Measurements from ENCODE around the gene STAP2. TPM values are rescaled to one million over a fixed set of nuclear protein-coding genes. Genes with fewer than 3 reads are reported as not detected.

Gene STAP2
- polyA plus RNA-seq, 4 donors = 21.0 to 33.6 (median 28.5) TPM

DNA sequence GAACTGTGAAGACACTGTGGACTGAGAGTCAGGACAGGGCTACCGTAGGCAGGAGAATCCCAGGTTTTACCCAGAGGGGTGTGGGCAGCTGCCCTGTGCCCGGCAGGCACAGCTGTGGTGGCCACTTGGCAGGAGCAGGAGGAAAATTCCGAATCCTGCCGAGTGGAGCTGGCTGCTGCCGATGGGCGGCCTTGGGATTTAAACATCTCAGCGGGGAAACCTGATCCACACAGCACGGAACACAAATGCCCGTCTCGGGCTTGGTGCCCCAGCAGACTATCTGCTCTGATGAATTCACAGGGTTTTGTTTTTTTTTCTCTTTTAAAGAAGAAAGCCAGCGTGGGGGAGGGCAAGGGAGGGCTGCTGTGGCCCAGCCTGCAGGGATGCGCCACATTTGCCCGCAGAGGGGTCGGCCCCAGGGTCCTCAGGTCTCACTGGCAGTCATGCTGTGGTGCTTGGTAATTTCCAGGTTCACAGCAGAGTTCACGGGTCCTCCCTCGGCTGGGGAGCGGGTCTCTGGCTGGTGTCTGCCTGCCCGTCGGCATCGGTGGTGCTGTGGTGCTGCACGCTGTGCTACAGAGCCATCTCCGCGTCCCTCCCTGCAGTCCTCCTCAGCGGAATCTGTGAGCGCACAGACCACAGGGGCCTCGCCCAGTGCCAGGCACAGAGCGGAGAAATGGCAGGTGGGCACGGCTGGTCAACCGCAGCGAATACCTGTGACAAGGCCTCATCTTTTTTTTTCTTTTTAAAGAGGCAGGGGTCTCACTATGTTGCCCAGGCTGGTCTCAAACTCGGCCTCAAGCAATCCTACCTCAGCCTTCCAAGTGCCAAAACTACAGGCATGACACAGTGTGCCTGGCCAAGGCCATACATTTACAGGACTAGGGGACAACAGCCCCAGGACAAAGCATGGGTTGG lies 32.9 kb upstream of the STAP2 start:
- DNase-seq (ENCODE audit: low read depth in 4 of 4, low spot score in 2 of 4) = no peak

DNA sequence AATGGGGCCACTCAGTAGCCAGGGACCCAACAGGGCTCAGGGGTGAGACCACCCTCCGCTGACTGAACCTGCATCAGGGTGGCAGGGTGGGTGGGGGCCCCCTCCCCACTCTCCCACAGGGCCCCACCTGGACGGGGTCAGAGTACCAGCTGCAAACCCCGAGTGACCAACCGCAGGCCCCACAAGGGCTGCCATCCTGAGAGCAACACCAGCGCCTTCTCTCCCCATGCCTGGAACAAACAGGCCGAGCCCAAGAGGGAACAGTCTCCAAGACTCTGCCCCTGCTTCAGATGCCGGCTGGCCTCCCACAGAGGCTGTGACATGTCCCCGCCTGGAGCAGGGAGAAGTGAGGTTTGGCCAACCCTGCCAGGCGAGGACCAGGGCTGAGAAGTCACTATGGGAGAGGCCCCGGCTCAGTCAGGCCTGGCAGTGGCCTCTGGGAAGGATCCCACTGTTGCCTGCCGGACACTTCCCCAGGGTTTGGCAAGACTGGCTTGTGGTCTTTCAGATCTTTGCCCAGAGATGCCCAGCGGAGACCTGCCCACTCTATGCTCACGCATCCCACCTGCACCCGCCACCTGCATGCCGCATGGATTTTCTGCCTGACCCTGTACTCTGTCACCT lies 31.9 kb upstream of the STAP2 start:
- DNase-seq (ENCODE audit: low read depth in 4 of 4, low spot score in 2 of 4) = no peak

DNA sequence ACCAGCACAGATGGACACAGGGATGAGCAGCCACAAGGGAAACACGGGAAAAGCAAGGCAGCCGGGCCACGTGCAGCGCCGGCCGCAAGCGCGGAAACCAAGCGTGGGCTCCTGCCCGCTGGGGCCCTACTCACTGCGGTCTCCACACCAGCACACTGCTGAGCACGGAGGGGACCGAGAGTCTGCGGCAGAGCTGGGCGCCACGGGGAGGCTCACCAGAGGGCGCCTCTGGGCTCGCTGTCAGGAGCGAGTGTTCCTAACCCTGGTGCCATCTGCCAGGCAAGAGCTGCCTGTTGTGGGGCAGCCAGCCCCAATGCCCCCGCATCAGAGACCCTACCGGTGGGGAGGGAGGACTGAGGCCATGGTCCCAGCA lies 31.2 kb upstream of the STAP2 start:
- no peak for DNase-seq (ENCODE audit: low read depth in 4 of 4, low spot score in 2 of 4)

DNA sequence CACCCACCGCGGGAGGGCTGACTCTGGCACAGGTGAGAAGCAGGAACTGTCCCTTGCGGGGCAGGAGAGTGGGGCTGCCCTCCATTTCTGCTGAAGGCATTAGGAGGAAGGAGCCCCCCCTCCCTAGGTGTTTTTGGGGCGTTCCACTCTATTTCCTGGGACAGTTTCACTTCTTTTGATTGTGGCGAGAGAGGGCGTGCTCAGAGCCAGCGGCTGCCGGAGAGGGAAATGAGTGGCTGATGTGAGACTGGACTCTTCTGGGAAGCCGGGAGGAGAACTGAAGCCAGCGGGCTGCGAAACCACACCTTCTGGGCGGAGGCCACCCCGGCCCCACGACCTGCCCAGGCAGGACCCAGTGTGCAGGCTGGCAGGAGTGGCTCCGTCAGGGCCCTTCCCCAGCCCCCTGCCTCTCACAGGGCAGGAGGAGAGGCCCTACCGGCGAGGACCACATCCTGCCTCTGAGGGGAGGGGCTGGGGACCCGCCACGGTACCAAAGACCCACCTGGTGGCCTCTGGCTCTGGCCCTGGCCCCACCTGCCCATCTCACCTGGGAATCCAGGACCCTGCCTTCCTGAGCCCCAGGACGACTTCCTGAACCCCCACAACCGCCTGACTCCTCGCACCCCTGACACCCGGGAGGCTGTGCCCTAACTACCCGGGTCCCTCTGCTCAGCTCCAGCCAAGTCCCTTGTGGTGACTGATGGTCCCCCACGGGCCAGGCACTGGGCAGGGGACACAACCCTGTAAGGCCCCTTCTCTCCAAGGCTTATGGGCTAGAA lies 30.7 kb upstream of the STAP2 start:
- DNase-seq (ENCODE audit: low read depth in 4 of 4, low spot score in 2 of 4) = no peak

DNA sequence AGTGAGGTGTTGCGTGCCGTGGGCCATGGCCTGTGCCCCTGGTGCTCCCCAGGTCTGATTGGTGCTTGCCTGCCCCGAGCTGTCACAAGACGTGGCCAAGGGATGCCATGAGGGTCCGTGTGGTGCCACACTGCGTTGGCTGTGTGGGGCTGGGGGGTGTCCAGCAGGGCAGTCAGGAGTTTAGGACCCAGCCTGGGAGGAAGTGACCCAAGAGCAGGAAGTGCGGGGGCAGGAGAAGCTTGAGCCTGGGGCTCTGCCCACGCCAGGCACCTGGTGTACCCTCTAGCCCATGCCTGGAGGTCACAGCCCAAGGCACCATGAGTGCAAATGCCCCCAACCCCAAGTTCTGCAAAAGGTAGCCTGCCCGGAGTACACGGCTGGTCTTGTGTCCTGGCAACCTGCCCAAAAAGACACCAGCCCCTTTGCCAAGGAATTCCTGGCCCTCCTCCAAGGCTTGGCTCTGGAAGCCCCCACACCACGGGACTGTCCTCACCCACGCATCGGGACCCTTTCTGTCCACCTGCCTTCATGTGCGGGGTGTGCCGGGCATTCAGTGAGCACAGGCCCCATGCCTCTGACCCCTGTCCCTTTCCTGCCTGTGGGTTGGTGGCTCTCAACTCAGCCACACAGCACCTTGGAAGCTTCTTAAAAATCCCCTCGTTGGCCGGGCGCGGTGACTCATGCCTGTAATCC lies 29.6 kb upstream of the STAP2 start:
- no peak for DNase-seq (ENCODE audit: low read depth in 4 of 4, low spot score in 2 of 4)

DNA sequence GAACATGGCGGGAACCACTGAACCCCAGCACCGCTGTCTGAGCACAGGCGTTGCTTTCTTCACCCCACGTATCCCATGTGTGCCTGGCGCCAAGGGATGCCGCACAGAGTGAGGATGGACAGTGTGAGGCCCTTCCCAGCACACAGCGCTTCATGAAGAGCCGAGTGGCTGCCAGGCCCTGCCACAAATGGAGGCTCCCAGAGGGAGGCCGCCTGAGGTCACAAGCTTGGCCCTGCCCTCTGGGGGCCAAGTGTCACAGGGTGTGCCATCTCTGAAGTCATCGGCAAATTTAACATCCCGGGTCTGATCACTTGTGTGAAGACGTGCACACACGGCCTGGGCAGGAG lies 29.1 kb upstream of the STAP2 start:
- DNase-seq (ENCODE audit: low read depth in 4 of 4, low spot score in 2 of 4) = no peak

DNA sequence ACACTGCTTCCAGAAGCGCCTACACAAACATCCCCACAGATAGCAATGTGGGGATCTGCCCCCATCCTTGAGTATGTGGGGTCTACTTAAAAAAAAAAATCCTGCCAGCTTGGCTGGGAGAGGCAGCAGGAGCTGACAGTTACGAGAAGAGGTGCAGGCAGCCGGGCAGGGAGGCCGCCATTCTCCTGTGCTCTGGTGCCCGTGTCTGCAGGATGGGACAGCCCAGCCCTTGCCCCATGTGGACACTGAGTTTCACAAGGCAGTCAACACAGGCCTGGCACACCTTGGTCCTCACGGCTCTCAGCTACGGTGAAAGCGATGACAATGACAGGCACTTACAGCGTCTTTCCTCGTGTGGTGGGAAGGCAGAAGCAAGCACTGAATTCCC lies 28.7 kb upstream of the STAP2 start:
- DNase-seq (ENCODE audit: low read depth in 4 of 4, low spot score in 2 of 4) = no peak

DNA sequence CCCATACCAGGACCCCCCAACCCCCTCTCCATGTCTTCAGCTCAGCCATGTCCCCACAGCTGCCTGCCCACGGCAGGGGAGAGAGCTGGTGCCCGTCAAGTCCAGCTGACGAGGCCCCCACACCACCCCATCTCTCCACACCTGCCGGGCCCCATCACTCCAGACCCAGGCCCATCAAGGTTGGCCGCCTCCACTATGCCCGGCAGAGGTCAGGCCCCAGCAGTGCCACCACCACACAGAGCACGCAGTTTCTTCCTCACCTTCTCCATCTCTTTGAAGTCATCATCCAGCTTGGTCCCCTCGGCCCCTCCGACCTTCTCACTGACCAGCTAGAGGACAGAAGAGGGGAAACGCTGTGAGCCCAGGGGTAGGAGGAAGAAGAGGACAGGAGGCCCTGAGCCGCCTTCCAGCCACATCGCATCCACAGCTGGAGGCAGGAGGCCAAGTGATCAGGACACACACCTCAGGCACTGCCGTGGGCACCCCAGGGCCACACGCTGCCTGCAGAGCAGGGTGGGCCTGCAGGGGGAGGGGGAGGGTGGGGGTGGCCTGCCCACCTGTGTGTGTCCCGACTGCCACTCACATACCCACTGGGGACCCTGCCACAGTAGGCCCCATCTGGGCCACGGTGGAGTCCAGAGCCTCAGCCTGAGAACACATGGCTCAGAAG lies 28.2 kb upstream of the STAP2 start:
- no peak for DNase-seq (ENCODE audit: low read depth in 4 of 4, low spot score in 2 of 4)

DNA sequence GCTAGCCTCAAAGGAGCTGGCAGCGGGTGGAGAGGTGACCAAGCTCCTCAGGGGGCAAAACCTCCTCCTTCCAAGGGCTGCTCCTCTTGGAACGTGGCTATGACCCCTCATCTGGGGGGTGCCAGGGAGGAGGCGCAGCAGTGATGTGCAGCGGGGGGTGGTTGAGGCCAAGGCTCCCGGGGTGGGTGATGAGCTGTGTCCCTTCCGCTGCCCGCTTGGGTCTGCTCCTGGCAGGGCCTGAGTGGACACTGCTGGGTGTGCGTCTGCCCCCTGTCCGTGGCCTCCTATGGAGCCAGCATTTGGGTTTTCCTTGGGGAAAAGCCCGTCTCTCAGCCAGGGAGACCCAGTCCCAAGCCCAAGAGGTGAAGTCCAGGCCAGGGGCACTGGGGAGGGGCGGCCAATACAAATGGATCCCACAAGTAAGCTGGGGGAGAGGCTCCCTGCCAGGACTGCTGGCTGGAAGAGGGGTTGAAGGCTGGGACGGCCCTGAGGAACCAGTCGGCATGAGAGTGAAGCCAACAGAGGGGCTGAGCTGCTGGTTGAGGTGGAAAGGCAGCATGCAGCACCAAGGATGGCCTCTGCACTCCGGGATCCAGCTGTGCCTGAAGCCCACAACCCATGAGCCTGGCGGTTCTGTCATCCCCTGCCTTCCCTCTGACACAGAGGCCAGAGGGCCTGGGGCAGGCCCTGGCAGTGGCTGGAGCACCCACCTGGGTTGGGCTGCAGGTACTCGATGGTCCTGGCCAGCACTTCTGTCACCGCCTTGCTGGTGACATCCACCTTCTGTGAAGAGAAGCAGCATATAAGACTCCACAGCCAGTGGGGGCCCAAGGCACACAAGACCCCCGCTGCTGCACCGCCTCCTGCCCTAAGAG lies 27.4 kb upstream of the STAP2 start:
- no peak for DNase-seq (ENCODE audit: low read depth in 4 of 4, low spot score in 2 of 4)

DNA sequence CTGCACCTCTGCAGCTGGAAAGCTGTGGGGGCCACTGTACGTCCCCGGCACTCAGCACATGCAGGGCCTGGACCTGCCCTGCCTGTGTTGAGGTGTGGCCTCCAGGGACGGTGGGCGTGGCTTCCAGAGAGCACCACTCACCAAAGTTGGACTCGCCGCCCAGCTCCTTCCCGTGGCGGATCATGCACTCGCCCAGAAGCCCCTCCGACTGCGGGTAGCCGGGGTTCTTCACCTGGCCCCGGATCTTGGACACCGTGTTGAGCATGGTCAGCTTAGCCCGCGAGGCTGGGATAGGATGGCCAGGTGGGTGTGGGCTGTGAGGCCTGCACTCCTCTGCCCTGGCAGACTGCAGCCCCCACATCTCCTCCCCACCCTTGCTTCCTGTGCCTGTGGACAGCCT lies 26.7 kb upstream of the STAP2 start:
- no peak for DNase-seq (ENCODE audit: low read depth in 4 of 4, low spot score in 2 of 4)

DNA sequence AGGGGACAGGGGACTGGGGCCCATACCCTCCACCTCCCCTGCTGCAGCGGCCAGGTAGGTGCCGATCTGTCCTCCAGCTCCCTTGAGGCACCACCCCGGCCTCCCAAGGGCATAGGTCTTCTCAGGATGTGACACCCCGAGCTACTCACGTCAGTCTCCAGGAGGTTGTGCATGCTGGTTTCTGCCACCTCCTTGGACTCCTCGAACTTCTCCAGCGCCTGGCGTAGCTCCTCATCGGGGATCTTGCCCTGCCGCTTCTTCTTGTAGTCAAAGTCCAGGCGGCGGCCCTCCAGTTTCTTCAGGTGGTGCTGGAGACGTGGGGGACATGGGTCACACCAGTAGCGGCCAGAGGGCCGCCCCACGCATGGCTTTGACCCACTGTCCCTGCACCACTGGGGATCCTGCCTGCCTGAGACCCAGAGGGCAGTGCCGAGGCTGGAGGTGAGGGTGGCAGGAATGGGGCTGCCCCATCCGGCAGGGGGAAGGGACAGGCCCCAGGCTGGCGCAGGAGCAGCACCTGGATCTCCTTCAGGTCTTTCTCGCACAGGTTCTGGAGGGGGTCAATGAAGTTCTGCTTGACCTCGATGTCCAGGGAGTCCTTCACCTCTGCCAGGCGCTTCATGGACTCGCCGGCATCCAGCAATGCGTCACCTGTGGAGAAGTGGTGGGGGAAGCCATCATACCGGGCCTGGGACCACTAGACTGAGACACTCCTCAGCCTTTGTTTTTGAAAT lies 25.1 kb upstream of the STAP2 start:
- DNase-seq (ENCODE audit: low read depth in 4 of 4, low spot score in 2 of 4) = no peak

DNA sequence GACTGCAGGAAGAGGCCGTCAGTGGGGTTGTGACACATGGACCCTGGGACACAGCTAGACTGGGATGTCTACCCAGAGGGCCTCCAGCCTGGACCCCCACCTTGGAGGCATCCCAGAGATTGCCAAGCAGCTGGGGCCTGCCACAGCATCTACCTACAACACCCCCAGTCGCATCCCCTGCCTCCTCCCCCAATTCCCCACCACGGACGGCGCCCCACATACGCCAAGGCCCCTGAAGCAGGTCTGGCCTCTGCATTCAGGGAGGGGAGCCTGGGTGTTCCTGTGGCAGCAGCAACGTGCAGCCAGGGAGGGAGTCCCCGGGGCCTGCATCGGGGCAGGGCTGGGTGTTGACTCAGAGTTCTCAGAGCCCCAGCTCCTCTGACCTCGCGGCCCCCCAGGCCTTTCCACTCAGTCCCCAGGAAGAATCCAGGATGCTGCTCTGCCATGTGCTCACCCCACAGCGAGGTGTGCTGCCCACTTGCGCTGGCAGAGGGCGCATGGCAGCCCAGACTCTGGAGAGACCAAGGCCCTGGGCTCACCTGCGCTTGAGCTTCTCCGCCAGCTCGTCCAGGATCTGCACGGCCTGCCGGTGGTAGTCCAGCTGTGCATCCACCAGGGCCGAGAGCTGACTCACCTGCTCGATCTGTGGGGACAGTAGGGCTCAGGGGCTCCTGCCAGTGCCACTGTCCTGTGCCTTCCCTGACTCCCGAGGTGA lies 24.4 kb upstream of the STAP2 start:
- no peak for DNase-seq (ENCODE audit: low read depth in 4 of 4, low spot score in 2 of 4)

DNA sequence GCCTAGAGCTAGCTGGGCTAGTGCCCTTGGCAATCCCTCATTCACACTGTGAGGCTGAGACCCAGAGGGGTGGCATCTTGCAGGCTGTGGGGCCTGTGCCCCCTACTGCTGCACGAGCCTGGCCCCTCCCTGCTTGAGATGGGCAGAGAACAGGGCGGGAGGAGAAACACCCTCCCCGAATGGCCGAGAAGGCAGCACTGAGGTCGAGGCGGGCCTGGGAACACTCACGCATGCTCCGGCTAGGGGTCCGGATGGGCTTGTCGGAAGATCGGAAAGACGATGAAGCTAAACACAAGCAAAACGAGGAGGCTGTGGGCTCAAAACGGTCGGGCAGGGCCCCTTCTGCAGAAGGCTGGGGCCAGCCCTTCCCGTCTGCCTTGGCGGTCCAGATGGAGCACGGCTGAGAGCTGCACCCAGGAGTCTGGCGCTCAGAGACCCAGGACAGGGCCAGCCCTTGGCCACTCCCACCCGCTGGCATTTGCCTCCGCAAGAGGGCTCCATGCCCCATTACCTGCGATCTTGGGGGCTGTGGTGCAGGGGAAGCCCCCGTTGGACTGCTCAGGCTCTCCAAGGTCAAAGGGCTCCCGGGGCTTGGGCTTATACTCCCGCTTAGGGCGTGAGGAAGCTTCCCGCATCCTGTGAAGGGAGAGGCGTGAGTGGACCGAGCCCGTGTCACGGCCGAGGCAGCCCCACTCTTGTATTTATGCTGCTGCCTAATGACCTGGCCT lies 23.6 kb upstream of the STAP2 start:
- DNase-seq (ENCODE audit: low read depth in 4 of 4, low spot score in 2 of 4) = no peak

DNA sequence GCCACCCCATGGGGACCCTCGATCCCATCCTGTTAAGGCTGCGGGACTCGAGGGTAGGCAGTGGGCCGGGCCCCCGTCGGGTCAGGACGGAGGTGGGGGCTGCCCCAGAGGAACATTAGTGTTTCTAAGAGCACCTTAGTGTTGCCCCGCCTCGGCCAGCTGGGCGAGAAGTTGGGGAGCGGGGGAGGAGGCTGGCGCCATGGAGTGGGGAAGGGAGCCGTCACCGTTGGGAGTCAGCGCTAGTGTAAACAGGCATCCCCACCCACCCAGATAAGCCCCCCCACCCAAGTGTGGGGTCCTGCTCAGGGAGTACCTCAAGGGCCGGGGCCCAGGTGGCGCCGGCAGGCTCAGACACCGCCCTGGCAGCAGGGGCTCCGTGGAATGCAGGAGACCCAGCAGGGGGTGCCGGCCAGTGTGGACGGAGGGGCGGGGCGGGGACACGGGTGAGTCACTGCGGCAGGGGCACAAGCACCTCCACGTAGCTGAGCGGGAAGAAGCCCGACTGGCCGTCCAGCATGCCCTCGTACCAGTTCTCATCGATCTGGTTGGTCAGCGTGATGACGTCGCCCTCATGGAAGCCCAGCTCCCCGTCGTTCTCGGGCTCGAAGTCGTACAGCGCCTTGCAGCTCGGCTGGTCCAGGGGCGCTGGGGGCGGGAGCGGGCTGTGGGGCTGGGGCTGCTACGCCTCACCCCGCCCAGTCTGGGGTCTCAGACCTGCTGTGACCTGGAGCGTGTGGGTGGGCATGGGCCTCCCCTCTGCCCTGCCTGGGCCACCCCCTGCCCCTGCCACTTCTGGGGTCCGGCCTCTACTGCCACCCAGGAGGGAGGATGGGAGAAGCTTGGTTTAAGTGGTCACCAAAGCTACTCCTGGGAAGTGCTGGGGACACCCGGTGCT lies 22.8 kb upstream of the STAP2 start:
- DNase-seq (ENCODE audit: low read depth in 4 of 4, low spot score in 2 of 4) = no peak

DNA sequence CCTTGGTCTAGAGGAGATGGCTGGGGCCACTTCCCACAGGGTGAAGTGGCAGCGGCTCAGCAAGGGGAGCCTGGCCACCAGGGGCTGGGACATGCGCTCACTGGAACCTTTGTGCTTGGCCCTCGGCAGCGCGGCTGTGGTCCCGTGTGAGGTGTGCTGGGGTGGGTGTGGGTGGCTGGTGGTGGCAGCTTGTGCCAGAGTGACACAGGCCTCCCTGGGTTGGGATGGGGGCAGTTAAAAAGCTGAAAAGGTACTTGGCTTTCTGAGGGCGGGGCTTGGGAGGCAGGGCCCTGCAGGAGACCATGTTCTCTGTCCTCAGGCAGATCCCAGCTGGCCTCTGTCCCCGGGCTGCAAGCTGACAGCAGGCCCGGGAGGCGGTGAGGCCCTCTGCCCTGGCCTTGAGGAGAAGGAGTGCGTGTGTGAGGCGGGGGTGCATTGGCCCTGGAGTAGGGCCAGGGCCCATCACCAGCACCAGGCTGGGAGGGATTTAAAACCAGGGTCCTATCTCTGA lies 22.1 kb upstream of the STAP2 start:
- DNase-seq (ENCODE audit: low read depth in 4 of 4, low spot score in 2 of 4) = no peak

DNA sequence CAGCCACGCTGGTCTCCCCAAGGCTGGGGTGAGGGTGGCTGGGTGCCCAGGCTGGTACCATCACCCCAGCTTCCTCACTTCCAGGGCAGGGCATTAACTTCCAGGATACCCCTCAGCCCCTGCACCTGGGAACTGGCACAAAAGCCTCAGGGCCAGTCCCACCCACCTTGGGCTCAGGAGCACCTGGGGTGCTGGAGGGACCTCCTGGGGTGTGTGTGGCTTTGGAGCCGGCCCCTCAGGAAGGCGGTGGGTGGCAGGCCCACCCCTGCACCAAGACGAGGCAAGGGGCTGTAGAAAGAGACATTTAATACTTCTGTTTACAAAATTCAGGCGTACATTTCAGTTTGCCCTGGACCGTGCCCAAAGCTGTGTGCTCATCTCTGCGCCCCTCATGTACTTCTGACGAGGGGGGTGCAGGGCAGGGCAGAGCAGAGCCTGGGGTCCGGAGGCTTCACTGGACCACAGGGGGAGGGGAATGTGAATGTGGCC lies 21.5 kb upstream of the STAP2 start:
- no peak for DNase-seq (ENCODE audit: low read depth in 4 of 4, low spot score in 2 of 4)

All from left renal cortex interstitium (tissue), 4 donors.